GM12864 (cell line): ENCODE results near the gene PAFAH2.
"Not testable (repeated sequence)": the region's sequence is repeated elsewhere in the genome, so short reads cannot be mapped to it uniquely, and the experiment has no call there.

Source experiments
- DNase-seq: peaks from one replicate; pipeline ENCODE4 v3.0.0-alpha.2; 2011; ENCODE audit warnings: low read depth
- H3K4me3 ChIP-seq: 2 replicates; pipeline ENCODE4 v1.5.1; 2011; ENCODE audit warnings: mild to moderate bottlenecking, low read depth, low read length, control low read depth
- CTCF ChIP-seq: IDR thresholded peaks from 2 replicates; pipeline ENCODE4 v1.5.1; 2011; ENCODE audit warnings: low read depth, mild to moderate bottlenecking, moderate library complexity, low read length, control low read depth, inconsistent platforms; ENCODE audit errors: missing control alignments

Gene PAFAH2

DNA sequence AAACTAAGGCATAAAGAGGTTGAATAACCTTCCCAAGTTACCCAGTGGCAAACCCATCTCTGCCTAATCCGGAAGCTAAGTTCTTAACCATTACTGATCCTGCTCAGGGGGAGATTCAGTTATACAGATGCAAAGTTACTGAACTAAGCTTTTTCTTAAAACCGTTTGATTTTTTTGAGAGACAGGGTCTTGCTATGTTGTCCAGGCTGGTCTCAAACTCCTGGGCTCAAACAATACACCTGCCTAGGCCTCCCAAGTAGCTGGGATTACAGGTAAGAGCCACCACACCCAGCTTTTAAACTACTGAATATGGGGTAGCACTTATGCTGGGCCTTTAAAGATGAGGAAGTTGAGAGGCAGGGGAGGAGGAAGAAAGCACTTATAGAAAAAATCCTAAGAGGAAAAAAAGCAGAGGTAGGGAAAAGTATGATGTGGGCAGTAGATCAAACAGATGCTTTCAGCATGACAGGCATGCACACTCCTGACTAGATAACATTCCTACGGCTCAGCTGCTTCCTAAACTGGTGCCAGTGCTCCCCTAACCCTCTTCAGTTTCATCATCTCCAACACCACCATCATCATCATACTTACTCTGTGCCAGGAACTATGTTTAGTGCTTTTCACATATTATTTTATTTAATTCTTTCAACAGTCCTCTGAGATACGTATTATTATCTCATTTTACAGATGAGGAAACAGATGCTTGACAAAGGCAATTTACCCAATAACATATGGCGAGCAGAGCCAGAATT, 5.8 kb downstream of the PAFAH2 start:
- TF ChIP-seq CTCF = no peak
- H3K4me3 ChIP-seq = no peak overlapping the region
- DNase-seq = no peak

GRCh38 chr1:25990702-25991395, 7.0 kb downstream of the PAFAH2 start:
- no peak for TF ChIP-seq CTCF
- DNase-seq = no peak
- no peak overlapping the region for H3K4me3 ChIP-seq

- no peak for DNase-seq
- H3K4me3 ChIP-seq = no peak overlapping the region
- TF ChIP-seq CTCF = no peak
Observed at GRCh38 chr1:25990251-25990650, 7.6 kb downstream of the PAFAH2 start.

DNA sequence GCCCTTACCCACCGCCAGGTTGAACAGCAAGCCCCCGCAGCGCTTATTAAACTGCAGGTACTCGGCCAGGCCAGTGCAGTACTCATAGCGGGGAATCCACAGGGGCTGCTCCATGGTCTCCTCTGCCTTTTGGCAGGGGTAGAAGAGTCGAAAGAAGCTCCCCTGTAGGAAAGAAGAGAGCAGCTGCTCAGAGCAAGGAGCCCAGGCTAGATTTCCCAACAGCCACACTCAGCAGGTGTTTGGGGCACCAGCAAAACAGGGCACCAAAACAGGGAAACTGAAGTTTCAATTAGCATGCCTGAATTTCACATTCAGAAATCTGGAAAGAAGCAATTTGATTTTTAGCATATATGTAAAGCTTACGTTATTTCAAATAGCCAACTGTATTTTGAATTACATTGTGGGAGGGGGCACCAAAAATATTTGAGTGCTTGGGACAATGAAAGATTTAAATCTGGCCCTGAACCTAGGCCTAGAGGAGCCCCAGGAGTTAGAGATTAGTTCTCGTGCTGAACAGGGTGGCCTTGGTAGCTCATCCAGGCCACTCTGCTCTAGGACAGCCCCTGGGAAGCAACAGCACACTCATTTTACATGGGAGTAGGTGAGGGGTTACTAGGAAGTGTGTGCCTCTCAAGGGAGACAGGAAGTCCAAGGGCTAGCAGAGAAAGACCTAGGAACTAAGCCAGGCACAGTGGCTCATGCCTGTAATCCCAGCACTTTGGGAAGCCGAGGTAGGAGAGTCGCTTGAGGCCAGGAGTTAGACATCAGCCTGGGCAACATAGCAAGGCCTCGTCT, 8.2 kb downstream of the PAFAH2 start:
- DNase-seq = no peak
- no peak overlapping the region for H3K4me3 ChIP-seq
- TF ChIP-seq CTCF = no peak

GRCh38 chr1:25987951-25988350, 9.9 kb downstream of the PAFAH2 start:
- TF ChIP-seq CTCF = no peak
- no peak overlapping the region for H3K4me3 ChIP-seq
- DNase-seq = no peak

GRCh38 chr1:25986773-25987172, 11.1 kb downstream of the PAFAH2 start:
- not testable (repeated sequence) for H3K4me3 ChIP-seq, DNase-seq

DNA sequence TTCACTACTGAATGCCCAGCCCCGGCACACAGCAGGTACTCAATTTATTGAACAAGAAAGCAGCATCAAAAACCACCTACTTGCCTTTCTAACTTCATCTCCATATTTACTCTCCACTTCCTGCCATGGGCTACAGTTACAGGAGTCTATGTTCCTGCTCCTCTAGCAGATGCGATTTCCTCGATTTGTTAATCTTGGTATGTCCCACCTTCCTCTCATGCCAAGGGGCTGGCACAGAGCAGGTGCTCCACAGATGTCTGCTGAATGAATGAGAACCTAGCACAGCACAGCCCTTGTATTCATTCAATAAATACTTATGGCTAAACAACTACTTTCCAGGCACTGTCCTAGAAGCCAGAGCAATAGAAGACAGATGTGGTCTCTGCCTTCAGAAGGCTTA, 12.2 kb downstream of the PAFAH2 start:
- DNase-seq = no peak
- no peak for TF ChIP-seq CTCF
- no peak overlapping the region for H3K4me3 ChIP-seq
